Parathyroid adenoma (tissue), 2 donors: Measurements from ENCODE around the gene PALLD.

Experiments used
- H2AFZ ChIP-seq: fragments of 300-600 bp; sonication (generic); one replicate; pipeline ENCODE4 v1.7.0; 2017; ENCODE audit warnings: antibody characterized with exemption, mild to moderate bottlenecking
- H3K27ac ChIP-seq: fragments of 300-600 bp; sonication (generic); one replicate; pipeline ENCODE4 v1.7.0; 2017
- H3K27me3 ChIP-seq: fragments of 300-600 bp; sonication (generic); one replicate; pipeline ENCODE4 v1.7.0; 2017; ENCODE audit warnings: low read length; ENCODE audit not compliant: control insufficient read depth, insufficient read depth
- H3K36me3 ChIP-seq: fragments of 300-600 bp; sonication (generic); one replicate; pipeline ENCODE4 v1.7.0; 2017; ENCODE audit warnings: low read length; ENCODE audit not compliant: control insufficient read depth, insufficient read depth
- H3K4me1 ChIP-seq: fragments of 300-600 bp; sonication (generic); one replicate; pipeline ENCODE4 v1.7.0; 2017; ENCODE audit warnings: control low read depth
- H3K4me2 ChIP-seq: fragments of 300-600 bp; sonication (generic); one replicate; pipeline ENCODE4 v1.7.0; 2017; ENCODE audit warnings: low read length
- H3K4me3 ChIP-seq: fragments of 300-600 bp; sonication (generic); one replicate; pipeline ENCODE4 v1.7.0; 2017; ENCODE audit warnings: low read depth, low read length
- H3K79me2 ChIP-seq: fragments of 300-600 bp; sonication (generic); one replicate; pipeline ENCODE4 v1.7.0; 2017; ENCODE audit warnings: control low read depth
- H3K9ac ChIP-seq: fragments of 300-600 bp; sonication (generic); one replicate; pipeline ENCODE4 v1.7.0; 2017; ENCODE audit warnings: mild to moderate bottlenecking
- H3K9me3 ChIP-seq: fragments of 300-600 bp; sonication (generic); one replicate; pipeline ENCODE4 v1.7.0; 2017; ENCODE audit warnings: low read length; ENCODE audit not compliant: control insufficient read depth
- CTCF ChIP-seq: fragments of 300-600 bp; sonication (generic); IDR thresholded peaks from one replicate; pipeline ENCODE4 v1.7.0; 2017; ENCODE audit warnings: antibody characterized with exemption, mild to moderate bottlenecking
- donor health status: primary hyperparathyroidism.

Gene PALLD

GRCh38 chr4:168773388-168774195 lies 276.7 kb downstream of the PALLD start:
- TF ChIP-seq CTCF: no peak
- Histone ChIP-seq H2AFZ (no peak overlapping the region), H3K36me3 (no peaks in the 10 kb centered on the region), H3K27me3 (no peaks in the 10 kb centered on the region), H3K9ac (no peak overlapping the region), H3K9me3 (no peaks in the 10 kb centered on the region), H3K27ac (no peak overlapping the region), H3K4me3 (no peak overlapping the region), H3K4me1 (no peaks in the 10 kb centered on the region), H3K79me2 (peaks cover 6% of the 10 kb centered on the region), H3K4me2 (no peak overlapping the region)

GRCh38 chr4:168776382-168776781 lies 279.5 kb downstream of the PALLD start:
- Histone ChIP-seq H3K4me3 (no peak overlapping the region), H2AFZ (no peak overlapping the region)

GRCh38 chr4:168777277-168777965 lies 280.6 kb downstream of the PALLD start:
- Histone ChIP-seq H3K4me3 (no peak overlapping the region), H3K27ac (no peak overlapping the region), H2AFZ (no peak overlapping the region), H3K4me1 (no peaks in the 10 kb centered on the region), H3K9ac (no peak overlapping the region), H3K79me2 (peaks cover 3% of the 10 kb centered on the region), H3K36me3 (no peaks in the 10 kb centered on the region), H3K9me3 (no peaks in the 10 kb centered on the region), H3K4me2 (no peak overlapping the region), H3K27me3 (no peaks in the 10 kb centered on the region)
- TF ChIP-seq CTCF: no peak

More at GRCh38 chr4:168776382-168776781, 279.5 kb downstream of the PALLD start:
- Histone ChIP-seq H3K9ac (no peak overlapping the region), H3K27me3 (no peaks in the 10 kb centered on the region), H3K4me2 (no peak overlapping the region), H3K4me1 (no peaks in the 10 kb centered on the region), H3K36me3 (no peaks in the 10 kb centered on the region), H3K9me3 (no peaks in the 10 kb centered on the region), H3K27ac (no peak overlapping the region), H3K79me2 (peaks cover 6% of the 10 kb centered on the region)
- no peak for TF ChIP-seq CTCF

- Histone ChIP-seq H3K27me3 (no peaks in the 10 kb centered on the region), H3K9me3 (no peaks in the 10 kb centered on the region), H2AFZ (no peak overlapping the region), H3K4me1 (no peaks in the 10 kb centered on the region), H3K79me2 (peaks cover 2% of the 10 kb centered on the region), H3K9ac (no peak overlapping the region), H3K36me3 (no peaks in the 10 kb centered on the region), H3K4me3 (no peak overlapping the region), H3K4me2 (peak overlapping the region; percentile 27), H3K27ac (no peak overlapping the region)
- TF ChIP-seq CTCF: no peak
Observed at GRCh38 chr4:168781341-168781740, 284.5 kb downstream of the PALLD start.
